OCI-LY1 (cell line): ENCODE measurements around the gene PDGFRA.
"Not testable (repeated sequence)": the region's sequence is repeated elsewhere in the genome, so short reads cannot be mapped to it uniquely, and the experiment has no call there.

Source experiments
- H2AFZ ChIP-seq: fragments of 200-600 bp; sonication (generic), shearing (Covaris generic); 2 replicates; pipeline ENCODE4 v1.6.0; 2014; ENCODE audit warnings: antibody characterized with exemption, mild to moderate bottlenecking, low read length
- H3F3A ChIP-seq: fragments of 200-600 bp; sonication (generic), shearing (Covaris generic); 2 replicates; pipeline ENCODE4 v1.6.0; 2014; ENCODE audit warnings: mild to moderate bottlenecking, antibody characterized with exemption, low read length, moderate library complexity; ENCODE audit not compliant: insufficient read depth
- H3K27ac ChIP-seq: fragments of 200-600 bp; sonication (generic); 2 replicates; pipeline ENCODE4 v1.5.1; 2014; ENCODE audit warnings: low read length, mixed run types, mild to moderate bottlenecking, low read depth; ENCODE audit not compliant: poor library complexity, severe bottlenecking
- H3K27me3 ChIP-seq: fragments of 200-600 bp; sonication (generic); 2 replicates; pipeline ENCODE4 v1.6.0; 2014; ENCODE audit warnings: antibody characterized with exemption, mild to moderate bottlenecking, low read length, moderate library complexity; ENCODE audit not compliant: insufficient read depth
- H3K36me3 ChIP-seq: fragments of 200-600 bp; sonication (generic); 2 replicates; pipeline ENCODE4 v1.6.1; 2014; ENCODE audit warnings: mild to moderate bottlenecking, antibody characterized with exemption, low read length, moderate library complexity, mixed read lengths; ENCODE audit not compliant: insufficient read depth
- H3K4me1 ChIP-seq: fragments of 200-600 bp; sonication (generic); 2 replicates; pipeline ENCODE4 v1.5.1; 2014; ENCODE audit warnings: mild to moderate bottlenecking, low read length, moderate library complexity; ENCODE audit not compliant: insufficient read depth, severe bottlenecking
- H3K4me2 ChIP-seq: fragments of 200-600 bp; sonication (generic), shearing (Covaris generic); 2 replicates; pipeline ENCODE4 v1.6.1; 2014; ENCODE audit warnings: low read length
- H3K4me3 ChIP-seq: fragments of 200-600 bp; sonication (generic); 2 replicates; pipeline ENCODE4 v1.5.1; 2014; ENCODE audit warnings: low read length, low read depth, mild to moderate bottlenecking, mixed read lengths; ENCODE audit not compliant: poor library complexity, severe bottlenecking
- H3K79me2 ChIP-seq: fragments of 200-600 bp; shearing (Covaris generic); 2 replicates; pipeline ENCODE4 v1.6.1; 2016; ENCODE audit warnings: mixed run types, low read length, mixed read lengths; ENCODE audit not compliant: insufficient read depth
- H3K9ac ChIP-seq: fragments of 200-600 bp; sonication (generic), shearing (Covaris generic); 2 replicates; pipeline ENCODE4 v1.6.1; 2014; ENCODE audit warnings: mild to moderate bottlenecking, low read length, mixed read lengths
- H3K9me2 ChIP-seq: fragments of 200-600 bp; sonication (generic), shearing (Covaris generic); 2 replicates; pipeline ENCODE4 v1.6.1; 2014; ENCODE audit warnings: low read depth, mild to moderate bottlenecking, low read length, mixed read lengths
- H3K9me3 ChIP-seq: fragments of 200-600 bp; shearing (Covaris generic); 2 replicates; pipeline ENCODE4 v1.6.1; 2014; ENCODE audit warnings: low read length, mixed read lengths
- H4K20me1 ChIP-seq: fragments of 200-600 bp; sonication (generic), shearing (Covaris generic); 2 replicates; pipeline ENCODE4 v1.6.0; 2016; ENCODE audit warnings: mild to moderate bottlenecking, low read length; ENCODE audit not compliant: insufficient read depth
- EZH2 ChIP-seq: fragments of 200-600 bp; sonication (generic), shearing (Covaris generic); IDR thresholded peaks from 2 replicates; pipeline ENCODE4 v1.8.0; 2017; ENCODE audit warnings: borderline replicate concordance, mixed run types, mild to moderate bottlenecking, antibody characterized with exemption, low read length, moderate library complexity, mixed read lengths
- TF ChIP-seq, protein P1 (sequence below): fragments of 200-600 bp; sonication (generic), shearing (Covaris generic); IDR thresholded peaks from 2 replicates; pipeline ENCODE4 v1.5.1; 2017; ENCODE audit warnings: mild to moderate bottlenecking, antibody characterized with exemption, low read length, moderate library complexity, mixed read lengths

PDGFRA gene

DNA sequence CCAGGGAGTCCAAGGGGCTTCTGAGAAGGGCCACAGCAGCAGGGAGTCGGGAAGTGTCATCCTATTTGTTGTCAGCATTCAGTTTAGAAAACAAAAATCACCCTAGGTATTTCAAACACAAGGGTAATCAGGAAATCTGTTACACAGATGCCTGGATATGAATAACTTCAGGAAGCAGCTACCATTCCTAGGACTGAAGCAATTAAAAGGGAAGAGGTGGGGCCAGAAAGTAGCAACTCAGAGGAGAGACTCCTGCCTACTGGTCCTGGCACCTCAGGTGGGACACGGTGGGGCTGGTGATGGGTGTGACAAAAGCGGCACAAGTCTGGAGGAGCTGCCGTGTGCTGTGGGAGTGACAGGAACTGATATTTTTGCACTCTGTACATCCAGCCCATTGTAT is 107.9 kb downstream of the PDGFRA start:
- Histone ChIP-seq H2AFZ (no peak overlapping the region), H3K27me3 (no peaks in the 10 kb centered on the region), H4K20me1 (no peaks in the 10 kb centered on the region), H3K4me3 (no peak overlapping the region), H3F3A (no peaks in the 10 kb centered on the region), H3K4me1 (no peaks in the 10 kb centered on the region), H3K9ac (no peak overlapping the region), H3K36me3 (no peaks in the 10 kb centered on the region), H3K4me2 (no peak overlapping the region), H3K9me2 (no peaks in the 10 kb centered on the region), H3K27ac (no peak overlapping the region), H3K9me3 (no peaks in the 10 kb centered on the region), H3K79me2 (no peaks in the 10 kb centered on the region)
- TF ChIP-seq EZH2 = no peak
- TF ChIP-seq, protein P1, sequence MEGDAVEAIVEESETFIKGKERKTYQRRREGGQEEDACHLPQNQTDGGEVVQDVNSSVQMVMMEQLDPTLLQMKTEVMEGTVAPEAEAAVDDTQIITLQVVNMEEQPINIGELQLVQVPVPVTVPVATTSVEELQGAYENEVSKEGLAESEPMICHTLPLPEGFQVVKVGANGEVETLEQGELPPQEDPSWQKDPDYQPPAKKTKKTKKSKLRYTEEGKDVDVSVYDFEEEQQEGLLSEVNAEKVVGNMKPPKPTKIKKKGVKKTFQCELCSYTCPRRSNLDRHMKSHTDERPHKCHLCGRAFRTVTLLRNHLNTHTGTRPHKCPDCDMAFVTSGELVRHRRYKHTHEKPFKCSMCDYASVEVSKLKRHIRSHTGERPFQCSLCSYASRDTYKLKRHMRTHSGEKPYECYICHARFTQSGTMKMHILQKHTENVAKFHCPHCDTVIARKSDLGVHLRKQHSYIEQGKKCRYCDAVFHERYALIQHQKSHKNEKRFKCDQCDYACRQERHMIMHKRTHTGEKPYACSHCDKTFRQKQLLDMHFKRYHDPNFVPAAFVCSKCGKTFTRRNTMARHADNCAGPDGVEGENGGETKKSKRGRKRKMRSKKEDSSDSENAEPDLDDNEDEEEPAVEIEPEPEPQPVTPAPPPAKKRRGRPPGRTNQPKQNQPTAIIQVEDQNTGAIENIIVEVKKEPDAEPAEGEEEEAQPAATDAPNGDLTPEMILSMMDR = no peak

DNA sequence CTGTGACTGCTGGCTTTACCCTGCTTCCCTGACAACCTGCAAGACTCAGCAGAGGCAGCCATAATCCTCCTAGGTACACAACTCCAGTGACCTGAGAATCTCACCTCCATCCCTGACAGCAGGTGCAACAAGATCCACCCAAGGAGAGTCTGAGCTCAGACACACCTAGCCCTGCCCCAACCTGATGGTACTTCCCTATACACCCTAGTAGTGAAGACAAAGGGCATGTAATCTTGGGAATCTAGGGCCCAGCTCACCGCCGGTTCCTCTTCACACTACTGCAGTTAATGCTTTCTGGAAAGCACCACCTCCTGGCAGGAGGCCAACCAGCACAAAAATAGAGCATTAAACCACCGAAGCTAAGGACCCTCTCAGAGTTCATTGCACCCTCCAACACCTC is 113.0 kb downstream of the PDGFRA start:
- H3K79me2 ChIP-seq, H3K27me3 ChIP-seq, H3K9me3 ChIP-seq, H2AFZ ChIP-seq, H3K9me2 ChIP-seq, H4K20me1 ChIP-seq, H3K4me1 ChIP-seq, H3K36me3 ChIP-seq, H3K4me3 ChIP-seq, H3K27ac ChIP-seq, H3F3A ChIP-seq, H3K9ac ChIP-seq, H3K4me2 ChIP-seq: not testable (repeated sequence)
